ENCODE results near the gene MEST. TPM values are rescaled to one million over a fixed set of nuclear protein-coding genes. Genes with fewer than 3 reads are reported as not detected.

MEST gene
- total and polyA plus RNA-seq, 2 of the 13 experiments (the other 11 are each of a cell fraction or from before 2014, with no cell fraction given), result 49.5 to 54.6 TPM

DNA sequence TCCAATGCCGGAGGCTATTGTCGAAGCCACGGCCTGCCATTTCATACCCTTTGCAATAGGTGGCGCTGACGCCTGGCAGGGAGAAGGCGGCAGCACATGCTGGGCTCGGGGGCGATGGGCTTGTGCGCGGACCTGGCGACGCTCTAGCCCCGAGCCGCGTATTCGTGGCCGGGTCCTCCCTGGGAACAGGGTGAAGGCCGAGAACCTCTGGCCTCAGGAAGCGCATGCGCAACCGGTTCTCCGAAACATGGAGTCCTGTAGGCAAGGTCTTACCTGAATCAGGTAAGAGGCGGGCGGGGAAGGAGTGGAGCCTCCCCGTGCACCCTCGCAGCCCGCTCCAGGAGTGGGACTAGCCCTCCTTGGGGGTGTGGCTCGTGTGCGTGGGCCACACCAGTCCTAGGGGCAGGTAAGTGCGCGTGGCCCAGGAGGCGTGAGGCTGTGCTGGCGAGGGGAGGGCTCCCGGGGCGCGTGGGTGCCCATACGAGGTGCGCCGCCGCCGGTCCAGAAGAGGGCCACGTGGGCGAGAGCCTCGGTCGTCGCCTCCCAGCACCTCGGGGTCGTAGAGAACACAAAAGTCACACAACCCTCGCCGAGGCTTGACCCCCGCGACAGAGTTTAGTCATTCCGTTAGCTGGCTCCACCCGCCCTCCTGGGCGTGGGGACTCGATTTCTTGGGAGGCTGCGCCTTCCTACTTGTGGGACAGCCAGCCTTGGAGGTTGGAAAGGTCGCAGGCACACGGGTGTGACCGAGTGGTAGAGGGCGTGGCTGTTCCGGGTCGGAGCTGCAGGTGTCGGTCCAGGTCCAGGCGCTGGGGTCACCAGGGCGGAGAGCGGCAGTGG lies 5.6 kb upstream of the MEST start (continued):
- TF ChIP-seq ZNF609 (CRISPR knock-in tag; IDR thresholded peaks at IDR 0.05; ENCODE audit: borderline replicate concordance) (0 out of 2 replicates have a peak, but pooled peaks have one; percentile 13), SMAD1 (CRISPR knock-in tag; IDR thresholded peaks at IDR 0.05; ENCODE audit: borderline replicate concordance, low read depth) (0 out of 2 replicates have a peak, but pooled peaks have one; percentile 35), ZMYM3 (CRISPR knock-in tag; IDR thresholded peaks at IDR 0.05) (0 out of 2 replicates have a peak, but pooled peaks have one; percentile 29), IRF2 (CRISPR knock-in tag; IDR thresholded peaks at IDR 0.05) (peak; percentile 83; the same call in 1 of the 2 replicates), ZNF720 (CRISPR knock-in tag; IDR thresholded peaks at IDR 0.05) (peak; percentile 73; the same call in 1 of the 2 replicates), ZNF879 (CRISPR knock-in tag; IDR thresholded peaks at IDR 0.05) (peak; percentile 87; the same call in 1 of the 2 replicates), ELF1 (CRISPR knock-in tag; IDR thresholded peaks at IDR 0.05) (peak; percentile 90), ZFP82 (CRISPR knock-in tag; IDR thresholded peaks at IDR 0.05; ENCODE audit: borderline replicate concordance) (no peak), FOXP4 (CRISPR knock-in tag; IDR thresholded peaks at IDR 0.05) (peak; percentile 44), ZNF256 (CRISPR knock-in tag; conservative IDR thresholded peaks at IDR 0.05) (no peak; the same call in 1 of the 2 replicates), ZNF557 (CRISPR knock-in tag; IDR thresholded peaks at IDR 0.05) (no peak), KDM1A (CRISPR knock-in tag; IDR thresholded peaks at IDR 0.05) (no peak), MXI1 (IDR thresholded peaks at IDR 0.05; ENCODE audit: borderline replicate concordance, low read depth, low read length) (peak; percentile 56; the same call in 1 of the 3 replicates), ZNF790 (CRISPR knock-in tag; IDR thresholded peaks at IDR 0.05; ENCODE audit: borderline replicate concordance) (no peak), ZNF687 (CRISPR knock-in tag; IDR thresholded peaks at IDR 0.05) (peak; percentile 94), SMARCC2 (IDR thresholded peaks at IDR 0.05) (no peak)
